GM18520 (cell line): ENCODE data around the gene RPL38.
"Not testable (repeated sequence)": the region's sequence is repeated elsewhere in the genome, so short reads cannot be mapped to it uniquely, and the experiment has no call there.

Source experiments
- ATAC-seq: cut with Tn5 transposase; IDR thresholded peaks from one replicate; pipeline ENCODE4 v1.9.1; 2021; ENCODE audit not compliant: unreplicated experiment

RPL38 gene

GRCh38 chr17:74182041-74182723 lies 21.3 kb upstream of the RPL38 start:
- ATAC-seq = no peak

GRCh38 chr17:74183411-74183810 lies 20.1 kb upstream of the RPL38 start:
- ATAC-seq = no peak

- ATAC-seq = no peak
Measured at GRCh38 chr17:74185571-74186185, 17.8 kb upstream of the RPL38 start.

- no peak for ATAC-seq
Measured at GRCh38 chr17:74186498-74186897, 17.0 kb upstream of the RPL38 start.

GRCh38 chr17:74187761-74188160 lies 15.7 kb upstream of the RPL38 start:
- ATAC-seq = no peak

- not testable (repeated sequence) for ATAC-seq
Measured at GRCh38 chr17:74188687-74189086, 14.8 kb upstream of the RPL38 start.

- ATAC-seq = no peak
Measured at GRCh38 chr17:74190154-74190553, 13.3 kb upstream of the RPL38 start.

- ATAC-seq = no peak
Measured at GRCh38 chr17:74190807-74191406, 12.6 kb upstream of the RPL38 start.

GRCh38 chr17:74192950-74193781 lies 10.3 kb upstream of the RPL38 start:
- no peak for ATAC-seq

GRCh38 chr17:74194682-74195081 lies 8.8 kb upstream of the RPL38 start:
- no peak for ATAC-seq

GRCh38 chr17:74196541-74197317 lies 6.7 kb upstream of the RPL38 start:
- no peak for ATAC-seq

- ATAC-seq = no peak
Measured at GRCh38 chr17:74197801-74198200, 5.7 kb upstream of the RPL38 start.

- no peak for ATAC-seq
Measured at GRCh38 chr17:74198694-74199093, 4.8 kb upstream of the RPL38 start.

GRCh38 chr17:74199306-74200092 lies 4.0 kb upstream of the RPL38 start:
- no peak for ATAC-seq

GRCh38 chr17:74200112-74200511 lies 3.4 kb upstream of the RPL38 start:
- no peak for ATAC-seq

- no peak for ATAC-seq
Measured at GRCh38 chr17:74201250-74201649, 2.2 kb upstream of the RPL38 start.

GRCh38 chr17:74201948-74202347 lies 1.5 kb upstream of the RPL38 start:
- ATAC-seq = no peak

GRCh38 chr17:74202938-74203337 lies 540 bp upstream of the RPL38 start:
- ATAC-seq = no peak

GRCh38 chr17:74204474-74204873 lies 996 bp downstream of the RPL38 start:
- no peak for ATAC-seq

GRCh38 chr17:74205274-74205673 lies 1.8 kb downstream of the RPL38 start:
- ATAC-seq = no peak
